PC-3 (cell line): ENCODE measurements around the gene NKAIN2. TPM values are rescaled to one million over a fixed set of nuclear protein-coding genes. Genes with fewer than 3 reads are reported as not detected.

Experiments
- ATAC-seq: fragments of 200-7000 bp; cut with Tn5 transposase; 2 replicates; pipeline ENCODE4 v1.9.1; 2020; ENCODE audit warnings: mild to moderate bottlenecking, moderate library complexity
- BruUV-seq: library from RNA; stranded (reverse); fragments of 400-500 nt; replicated peaks from 2 replicates; lab custom pipeline; 2021; lab: Mats Ljungman, UMichigan
- CTCF ChIA-PET: fragments of 300-600 bp; sonication (Branson Sonifier 250); formaldehyde crosslinking; loops from one replicate; lab custom pipeline; 2022; ENCODE audit warnings: antibody characterized with exemption; lab: Charles Lee
- POLR2A ChIA-PET: fragments of 300-600 bp; sonication (Branson Sonifier 250); formaldehyde crosslinking; loops from one replicate; lab custom pipeline; 2022; ENCODE audit warnings: antibody characterized with exemption; ENCODE audit not compliant: unreplicated experiment; lab: Charles Lee
- DNase-seq: peaks from one replicate; pipeline ENCODE4 v3.0.0-alpha.2; 2015
- H2AFZ ChIP-seq: fragments of 300-600 bp; sonication (generic); 2 replicates; pipeline ENCODE4 v1.6.0; 2016; ENCODE audit warnings: antibody characterized with exemption, low read length
- H3F3A ChIP-seq: fragments of 300-600 bp; sonication (generic); one replicate; pipeline ENCODE4 v1.6.0; 2017; ENCODE audit warnings: antibody characterized with exemption, low read length, control low read depth, mild to moderate bottlenecking; ENCODE audit not compliant: unreplicated experiment
- H3K27ac ChIP-seq: fragments of 300-600 bp; sonication (generic); 2 replicates; pipeline ENCODE4 v1.5.1; 2016; ENCODE audit warnings: mild to moderate bottlenecking, low read length
- H3K27me3 ChIP-seq: fragments of 300-600 bp; sonication (generic); 2 replicates; pipeline ENCODE4 v1.6.1; 2016; ENCODE audit warnings: low read length, mixed read lengths
- H3K36me3 ChIP-seq: fragments of 300-600 bp; sonication (generic); 2 replicates; pipeline ENCODE4 v1.6.1; 2016; ENCODE audit warnings: low read depth, mixed run types, low read length, mixed read lengths
- H3K4me1 ChIP-seq: fragments of 300-600 bp; sonication (generic); 2 replicates; pipeline ENCODE4 v1.5.1; 2016; ENCODE audit warnings: low read length; ENCODE audit not compliant: insufficient read depth
- H3K4me2 ChIP-seq: fragments of 300-600 bp; sonication (generic); 2 replicates; pipeline ENCODE4 v1.6.0; 2016; ENCODE audit warnings: low read length
- H3K4me3 ChIP-seq: fragments of 300-600 bp; sonication (generic); 2 replicates; pipeline ENCODE4 v1.5.1; 2016; ENCODE audit warnings: mild to moderate bottlenecking, low read length, mixed read lengths
- H3K79me2 ChIP-seq: fragments of 300-600 bp; sonication (generic); 2 replicates; pipeline ENCODE4 v1.6.1; 2017; ENCODE audit warnings: low read length, mixed read lengths
- H3K9ac ChIP-seq: fragments of 300-600 bp; sonication (generic); 2 replicates; pipeline ENCODE4 v1.6.0; 2016; ENCODE audit warnings: mild to moderate bottlenecking, low read length
- H3K9me2 ChIP-seq: fragments of 300-600 bp; sonication (generic); replicated peaks from 2 replicates; pipeline ENCODE4 v1.6.1; 2016; ENCODE audit warnings: mixed run types, low read length, mixed read lengths
- H3K9me3 ChIP-seq: fragments of 300-600 bp; sonication (generic); 2 replicates; pipeline ENCODE4 v1.6.1; 2016; ENCODE audit warnings: low read length, mixed read lengths
- H4K20me1 ChIP-seq: fragments of 300-600 bp; sonication (generic); 2 replicates; pipeline ENCODE4 v1.6.1; 2016; ENCODE audit warnings: low read length, mixed read lengths
- CTCF ChIP-seq: fragments of 300-600 bp; sonication (generic); conservative IDR thresholded peaks from 2 replicates; pipeline ENCODE4 v1.5.1; 2017; ENCODE audit warnings: antibody characterized with exemption, low read depth, mild to moderate bottlenecking, low read length
- EZH2 ChIP-seq: fragments of 300-600 bp; sonication (generic); IDR thresholded peaks from one replicate; pipeline ENCODE4 v1.6.1; 2017; ENCODE audit warnings: antibody characterized with exemption, mild to moderate bottlenecking, low read length; ENCODE audit not compliant: unreplicated experiment
- EZH2phosphoT487 ChIP-seq: fragments of 300-600 bp; sonication (generic); IDR thresholded peaks from 2 replicates; pipeline ENCODE4 v1.6.1; 2018; ENCODE audit warnings: mild to moderate bottlenecking, antibody characterized with exemption, low read length, borderline replicate concordance
- intact Hi-C: fragments of 100-400 bp; cut with micrococcal nuclease; formaldehyde crosslinking; loops from 2 replicates; pipeline ENCODE4 v1.9.0; 2023
- total RNA-seq: library from RNA; depleted of rRNA; stranded (reverse); fragments of >200 nt; gene quantifications from 2 replicates; pipeline ENCODE4 v1.2.3, GENCODE V29; 2014

NKAIN2 gene
- total RNA-seq, 1 experiment from 2014 or later = not detected

GRCh38 chr6:124633655-124634054, 830.0 kb downstream of the NKAIN2 start:
- Histone ChIP-seq H2AFZ (no peak overlapping the region), H3K27me3 (no peaks in the 10 kb centered on the region), H3K36me3 (no peaks in the 10 kb centered on the region), H3K9me3 (no peaks in the 10 kb centered on the region), H3K79me2 (no peaks in the 10 kb centered on the region), H3K27ac (no peak overlapping the region), H3K9ac (no peak overlapping the region), H3K4me1 (no peaks in the 10 kb centered on the region), H3K4me2 (no peak overlapping the region), H3K4me3 (no peak overlapping the region), H3F3A (no peaks in the 10 kb centered on the region), H4K20me1 (no peaks in the 10 kb centered on the region), H3K9me2 (no peaks in the 10 kb centered on the region)
- intact Hi-C loops = no loop called here
- ATAC-seq = no peak
- CTCF ChIA-PET = no interaction called here
- POLR2A ChIA-PET = interaction anchor here (0.6 kb wide), 1 partner anchor 1589 kb away, joined by 5 read pairs; no protein-coding TSS in a partner anchor
- no peak for TF ChIP-seq CTCF
- TF ChIP-seq EZH2 = no peak
- TF ChIP-seq EZH2phosphoT487 = no peak
- DNase-seq = no peak
- no TSS peak for BruUV-seq

- Histone ChIP-seq H3K9me3 (no peaks in the 10 kb centered on the region), H3K4me1 (no peaks in the 10 kb centered on the region)
Observed at GRCh38 chr6:124640432-124640831, 836.8 kb downstream of the NKAIN2 start.

GRCh38 chr6:124655866-124656265, 852.2 kb downstream of the NKAIN2 start:
- H3K27me3 ChIP-seq = no peaks in the 10 kb centered on the region
- H3K79me2 ChIP-seq = no peaks in the 10 kb centered on the region
- H3F3A ChIP-seq = no peaks in the 10 kb centered on the region
- H3K4me2 ChIP-seq = no peak overlapping the region
- ChIA-PET CTCF (no interaction called here), POLR2A (no interaction called here)
- no peaks in the 10 kb centered on the region for H3K4me1 ChIP-seq
- no TSS peak for BruUV-seq
- DNase-seq (no peak), ATAC-seq (no peak)
- H3K27ac ChIP-seq = no peak overlapping the region
- H3K4me3 ChIP-seq = no peak overlapping the region
- H2AFZ ChIP-seq = no peak overlapping the region
- H3K9ac ChIP-seq = no peak overlapping the region
- H3K9me3 ChIP-seq = no peaks in the 10 kb centered on the region
- intact Hi-C loops = no loop called here
- H3K36me3 ChIP-seq = no peaks in the 10 kb centered on the region
- TF ChIP-seq EZH2phosphoT487 (no peak), CTCF (no peak), EZH2 (no peak)
- H4K20me1 ChIP-seq = no peaks in the 10 kb centered on the region
- H3K9me2 ChIP-seq = no peaks in the 10 kb centered on the region

More at GRCh38 chr6:124640432-124640831, 836.8 kb downstream of the NKAIN2 start:
- no peak overlapping the region for H3K27ac ChIP-seq
- H3K36me3 ChIP-seq = no peaks in the 10 kb centered on the region
- TF ChIP-seq CTCF = no peak
- no peak for TF ChIP-seq EZH2phosphoT487
- ChIA-PET CTCF (no interaction called here), POLR2A (no interaction called here)
- intact Hi-C loops = no loop called here
- DNase-seq (no peak), ATAC-seq (no peak)
- no peaks in the 10 kb centered on the region for H3K27me3 ChIP-seq
- H3F3A ChIP-seq = no peaks in the 10 kb centered on the region
- H2AFZ ChIP-seq = no peak overlapping the region
- H3K9ac ChIP-seq = no peak overlapping the region
- H3K4me3 ChIP-seq = no peak overlapping the region
- H3K79me2 ChIP-seq = no peaks in the 10 kb centered on the region
- no peaks in the 10 kb centered on the region for H4K20me1 ChIP-seq
- H3K4me2 ChIP-seq = no peak overlapping the region
- H3K9me2 ChIP-seq = no peaks in the 10 kb centered on the region
- BruUV-seq = no TSS peak
